ENCODE results near the gene PXDC1.
"Not testable (repeated sequence)": the region's sequence is repeated elsewhere in the genome, so short reads cannot be mapped to it uniquely, and the experiment has no call there.

The PXDC1 gene

GRCh38 chr6:3782876-3783832, 31.6 kb upstream of the PXDC1 start:
- no peak for DNase-seq

- no peak for DNase-seq
These were observed 30.0 kb upstream of the PXDC1 start for GRCh38 chr6:3781504-3781903.

- no peak for DNase-seq
These were observed 28.0 kb upstream of the PXDC1 start for GRCh38 chr6:3779574-3779849.

GRCh38 chr6:3778701-3779573, 27.4 kb upstream of the PXDC1 start:
- DNase-seq = no peak

GRCh38 chr6:3777730-3778461, 26.4 kb upstream of the PXDC1 start:
- DNase-seq = no peak

- no peak for DNase-seq
These were observed 25.5 kb upstream of the PXDC1 start for GRCh38 chr6:3776881-3777507.

- no peak for DNase-seq
These were observed 24.3 kb upstream of the PXDC1 start for GRCh38 chr6:3775847-3776246.

GRCh38 chr6:3775386-3775785, 23.9 kb upstream of the PXDC1 start:
- no peak for DNase-seq

- DNase-seq = no peak
These were observed 22.3 kb upstream of the PXDC1 start for GRCh38 chr6:3773678-3774298.

GRCh38 chr6:3772127-3772999, 20.9 kb upstream of the PXDC1 start:
- DNase-seq = not testable (repeated sequence)

GRCh38 chr6:3771407-3772011, 20.0 kb upstream of the PXDC1 start:
- no peak for DNase-seq

GRCh38 chr6:3770023-3770720, 18.7 kb upstream of the PXDC1 start:
- no peak for DNase-seq

GRCh38 chr6:3769610-3770009, 18.1 kb upstream of the PXDC1 start:
- DNase-seq = no peak

GRCh38 chr6:3768502-3768901, 17.0 kb upstream of the PXDC1 start:
- no peak for DNase-seq

- not testable (repeated sequence) for DNase-seq
These were observed 16.0 kb upstream of the PXDC1 start for GRCh38 chr6:3767483-3767882.

GRCh38 chr6:3766214-3766613, 14.7 kb upstream of the PXDC1 start:
- DNase-seq = no peak

- DNase-seq = no peak
These were observed 13.9 kb upstream of the PXDC1 start for GRCh38 chr6:3765415-3765814.

- DNase-seq = no peak
These were observed 13.2 kb upstream of the PXDC1 start for GRCh38 chr6:3764516-3765335.

GRCh38 chr6:3762852-3763251, 11.3 kb upstream of the PXDC1 start:
- no peak for DNase-seq
